Gastroesophageal sphincter (tissue), 4 donors: ENCODE data around the gene EPHA3. TPM values are rescaled to one million over a fixed set of nuclear protein-coding genes. Genes with fewer than 3 reads are reported as not detected.

Experiments
- ATAC-seq: fragments of 150-250 bp; one replicate; pipeline ENCODE4 v1.9.1; 2016; ENCODE audit warnings: mild to moderate bottlenecking, moderate library complexity
- H3K27ac ChIP-seq, 4 donors: fragments of 200-600 bp; sonication (generic) in 3 of 4; 1 replicate in 3 of 4; 2 replicates in 1 of 4; pipeline ENCODE4 v1.5.1; 2016 to 2019
- H3K27me3 ChIP-seq: fragments of 200-600 bp; sonication (generic); one replicate; pipeline ENCODE4 v1.5.1; 2019
- H3K36me3 ChIP-seq, 2 donors: fragments of 200-600 bp; sonication (generic); one replicate each; pipeline ENCODE4 v1.5.1; 2019; ENCODE audit warnings: control low read depth in 1 of 2
- H3K4me1 ChIP-seq, 3 donors: fragments of 200-600 bp; sonication (generic); 1 replicate in 2 of 3; 2 replicates in 1 of 3; pipeline ENCODE4 v1.5.1; 2016 to 2019; ENCODE audit warnings: control low read depth in 2 of 3
- H3K4me3 ChIP-seq, 2 donors: fragments of 200-600 bp; sonication (generic); one replicate each; pipeline ENCODE4 v1.5.1; 2019; ENCODE audit warnings: mild to moderate bottlenecking in 1 of 2, moderate library complexity in 1 of 2
- H3K9me3 ChIP-seq, 3 donors: fragments of 200-600 bp; sonication (generic); one replicate each; pipeline ENCODE4 v1.5.1; 2017 to 2019; ENCODE audit warnings: control low read depth in 2 of 3
- CTCF ChIP-seq, 4 experiments: fragments of 200-600 bp in 2 of 4; fragments of 450-650 bp in 2 of 4; sonication (generic) in 1 of 4; IDR thresholded peaks; one replicate each; pipeline ENCODE4 v1.5.1; 2017 to 2019; ENCODE audit warnings: antibody characterized with exemption in 4 of 4, mild to moderate bottlenecking in 2 of 4, moderate library complexity in 2 of 4
- EP300 ChIP-seq: sonication (generic); formaldehyde crosslinking; IDR thresholded peaks from one replicate; pipeline ENCODE4 v1.6.1; 2017; ENCODE audit warnings: antibody characterized with exemption, mild to moderate bottlenecking
- POLR2A ChIP-seq, 2 donors: fragments of 450-650 bp; IDR thresholded peaks; one replicate each; pipeline ENCODE4 v1.6.1; 2017; ENCODE audit warnings: antibody characterized with exemption in 2 of 2, mild to moderate bottlenecking in 2 of 2, moderate library complexity in 1 of 2
- POLR2AphosphoS5 ChIP-seq: sonication (generic); formaldehyde crosslinking; IDR thresholded peaks from one replicate; pipeline ENCODE4 v1.6.1; 2017; ENCODE audit warnings: antibody characterized with exemption
- WGBS, 2 donors: methylation state at CpG; one replicate each; pipeline ENCODE4 v1.1.5; 2018; ENCODE audit warnings: low coverage in 1 of 2; 5-methylcytosine and 5-hydroxymethylcytosine counted together
- total RNA-seq, 4 donors: library from RNA; depleted of rRNA; stranded (reverse); fragments of >200 nt; gene quantifications; one replicate each; pipeline ENCODE4 v1.1.0, GENCODE V29; 2016

EPHA3 gene
- total RNA-seq, 4 donors from 2014 or later = 9.3 to 20.4 (median 15.9) TPM

DNA sequence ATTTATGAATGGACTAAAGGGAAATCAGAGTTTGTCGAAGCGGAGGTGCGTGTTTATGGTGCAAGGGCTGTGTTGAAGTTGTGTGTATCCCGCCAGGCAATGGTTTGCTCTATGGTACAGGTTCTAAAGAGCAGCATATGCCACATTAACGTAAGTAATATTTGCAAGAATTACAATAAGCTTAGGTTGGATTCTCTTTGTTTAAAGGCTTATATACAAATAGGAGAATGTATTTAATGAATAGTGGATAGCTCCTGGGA is 800 bp downstream of the EPHA3 start:
- 21 to 35% methylated on average over 5 of the region's 5 CpGs for WGBS, 2 donors
- Histone ChIP-seq H3K4me3 (peak overlapping the region; percentile 45 to 56), H3K9me3 (no peaks in the 10 kb centered on the region), H3K27me3 (peaks cover 25% of the 10 kb centered on the region), H3K27ac (peak overlapping the region in 1 of 4 donors; percentile 62), H3K36me3 (no peaks in the 10 kb centered on the region), H3K4me1 (peaks cover 0 to 10% (median 0%) of the 10 kb centered on the region in 3 donors)
- TF ChIP-seq EP300 (no peak), POLR2AphosphoS5 (no peak), CTCF (IDR thresholded peaks at IDR 0.05) (no peak), POLR2A (IDR thresholded peaks at IDR 0.05) (no peak)
- ATAC-seq = no peak

GRCh38 chr3:89113344-89113743 is 5.9 kb downstream of the EPHA3 start:
- Histone ChIP-seq H3K4me3 (no peak overlapping the region), H3K36me3 (no peaks in the 10 kb centered on the region), H3K27me3 (peaks cover 12% of the 10 kb centered on the region), H3K4me1 (peaks cover 0 to 13% (median 0%) of the 10 kb centered on the region in 3 donors), H3K9me3 (no peaks in the 10 kb centered on the region), H3K27ac (peak overlapping the region in 2 of 4 donors; percentile 75 to 83)
- no peak for ATAC-seq
- TF ChIP-seq EP300 = no peak
- no peak for TF ChIP-seq POLR2A (IDR thresholded peaks at IDR 0.05)
- TF ChIP-seq CTCF (IDR thresholded peaks at IDR 0.05) = no peak
- TF ChIP-seq POLR2AphosphoS5 = no peak
- 54 to 78% methylated on average over 3 of the region's 4 CpGs for WGBS, 2 donors

DNA sequence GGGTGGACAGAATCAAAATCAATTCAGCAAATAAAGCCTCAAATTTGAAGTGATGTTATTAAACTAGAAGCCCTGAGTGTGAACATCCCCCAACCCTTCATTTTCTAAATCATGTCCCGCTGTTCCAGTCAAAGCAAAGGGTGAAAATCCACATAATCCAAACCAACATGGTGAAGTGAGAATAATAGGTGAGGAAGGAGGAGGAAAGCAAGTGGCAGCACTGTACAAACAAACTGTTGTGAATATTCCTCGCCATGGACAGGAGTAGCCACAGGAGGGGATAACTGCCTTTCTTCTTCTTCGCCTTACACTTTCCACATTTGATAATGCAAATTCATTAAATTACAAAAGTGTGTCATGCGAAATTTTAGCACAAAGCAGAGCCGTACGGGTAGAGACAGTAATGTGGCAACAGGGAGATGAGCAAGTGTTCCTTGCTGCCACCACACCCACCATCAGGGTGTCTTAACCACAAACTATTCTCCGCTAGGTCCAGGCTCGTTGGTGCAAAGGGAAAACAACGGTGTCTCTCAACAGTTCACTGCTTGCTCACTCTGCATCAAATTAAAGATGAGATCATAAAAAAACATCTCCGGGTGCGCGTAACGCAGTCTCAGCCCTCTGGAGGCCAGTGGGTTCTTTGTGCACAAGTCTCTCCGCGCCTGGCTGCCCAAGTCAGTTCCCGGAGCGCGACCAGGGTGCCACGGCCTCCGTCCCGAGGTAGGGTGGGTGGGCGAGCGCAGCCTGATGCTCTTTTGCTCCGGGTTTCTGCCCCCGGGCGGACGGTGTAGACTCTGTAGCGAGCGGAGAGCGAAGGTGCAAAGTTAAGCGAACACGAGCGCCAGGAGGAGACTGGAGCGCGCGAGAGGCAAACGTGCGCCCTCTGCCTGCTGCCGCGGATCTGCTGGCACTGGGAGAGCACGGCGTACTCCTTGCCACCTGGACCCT is 6.7 kb downstream of the EPHA3 start:
- peak overlapping the region; percentile 14 to 83 (median 75) for H3K27ac ChIP-seq
- H3K36me3 ChIP-seq = no peaks in the 10 kb centered on the region
- no peaks in the 10 kb centered on the region for H3K9me3 ChIP-seq
- ATAC-seq = peak; percentile 75
- peak overlapping the region; percentile 32 to 54 for H3K4me3 ChIP-seq
- 12 to 16% methylated on average over 13 of the region's 42 CpGs for WGBS, 2 donors
- peaks cover 12% of the 10 kb centered on the region for H3K27me3 ChIP-seq
- H3K4me1 ChIP-seq = peaks cover 0 to 13% (median 0%) of the 10 kb centered on the region in 3 donors
- no peak for TF ChIP-seq POLR2AphosphoS5
- TF ChIP-seq EP300 = no peak
- peak; percentile 35 to 83 (median 45) for TF ChIP-seq CTCF (IDR thresholded peaks at IDR 0.05)
- no peak for TF ChIP-seq POLR2A (IDR thresholded peaks at IDR 0.05)

- Histone ChIP-seq H3K9me3 (no peaks in the 10 kb centered on the region), H3K27me3 (peaks cover 12% of the 10 kb centered on the region), H3K4me3 (peak overlapping the region; percentile 32 to 54), H3K36me3 (no peaks in the 10 kb centered on the region), H3K4me1 (peaks cover 0 to 13% (median 0%) of the 10 kb centered on the region in 3 donors), H3K27ac (peak overlapping the region in 3 of 4 donors; percentile 75 to 83 (median 75))
- TF ChIP-seq POLR2AphosphoS5 (no peak), CTCF (IDR thresholded peaks at IDR 0.05) (peak in 1 of 4 experiments; percentile 0), EP300 (no peak), POLR2A (IDR thresholded peaks at IDR 0.05) (no peak)
- WGBS, 2 donors = 31% methylated on average over 12 of the region's 13 CpGs; no CpG with 5 or more reads in 1 of the 2 donors
- ATAC-seq = no peak
Measured at GRCh38 chr3:89114841-89115223, 7.4 kb downstream of the EPHA3 start.

DNA sequence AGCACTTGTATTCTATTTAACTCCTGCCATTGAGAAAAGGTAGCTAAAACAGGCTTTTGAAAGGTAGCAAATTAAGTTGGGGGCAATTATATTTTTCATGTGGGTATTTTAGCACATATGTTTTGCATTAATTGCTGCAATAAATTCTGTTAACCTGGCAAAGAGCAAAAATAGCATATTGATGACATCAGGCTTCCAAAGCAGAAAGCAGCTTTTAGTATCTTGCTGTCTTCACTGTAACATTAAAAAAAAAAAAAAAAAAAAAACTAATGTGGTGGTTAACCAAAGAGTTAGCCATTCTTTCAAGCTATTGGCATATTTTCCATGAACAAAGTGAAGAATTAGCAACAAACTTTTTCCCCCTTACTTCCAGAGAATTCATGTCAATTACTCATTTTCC is 9.1 kb downstream of the EPHA3 start:
- TF ChIP-seq POLR2AphosphoS5 (no peak), POLR2A (IDR thresholded peaks at IDR 0.05) (no peak), EP300 (no peak), CTCF (IDR thresholded peaks at IDR 0.05) (no peak)
- H3K4me3 ChIP-seq = no peak overlapping the region
- no peak overlapping the region for H3K27ac ChIP-seq
- H3K27me3 ChIP-seq = peaks cover 8% of the 10 kb centered on the region
- no peaks in the 10 kb centered on the region for H3K36me3 ChIP-seq
- peaks cover 0 to 13% (median 0%) of the 10 kb centered on the region in 3 donors for H3K4me1 ChIP-seq
- no peak for ATAC-seq
- no peaks in the 10 kb centered on the region for H3K9me3 ChIP-seq
